Measurements from ENCODE around the gene DNMBP.
"Not testable (repeated sequence)": the region's sequence is repeated elsewhere in the genome, so short reads cannot be mapped to it uniquely, and the experiment has no call there.

The DNMBP gene

DNA sequence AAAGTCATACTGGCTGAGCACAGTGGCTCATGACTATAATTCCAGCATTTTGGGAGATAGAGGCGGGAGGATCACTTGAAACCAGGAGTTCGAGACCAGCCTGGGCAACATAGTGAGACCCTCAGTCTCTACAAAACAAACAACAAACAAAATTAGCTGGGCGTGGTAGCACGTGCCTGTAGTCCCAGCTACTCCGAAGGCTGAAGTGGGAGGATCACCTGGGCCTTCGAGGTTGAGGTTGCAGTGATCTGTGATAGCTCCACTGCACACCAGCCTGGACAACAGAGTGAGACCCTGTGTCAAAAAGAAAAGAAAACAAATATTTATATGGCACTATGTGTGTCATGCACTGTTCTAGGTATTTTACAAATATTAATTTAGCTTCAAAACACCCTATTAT, 94.3 kb downstream of the DNMBP start:
- no peak for DNase-seq

DNA sequence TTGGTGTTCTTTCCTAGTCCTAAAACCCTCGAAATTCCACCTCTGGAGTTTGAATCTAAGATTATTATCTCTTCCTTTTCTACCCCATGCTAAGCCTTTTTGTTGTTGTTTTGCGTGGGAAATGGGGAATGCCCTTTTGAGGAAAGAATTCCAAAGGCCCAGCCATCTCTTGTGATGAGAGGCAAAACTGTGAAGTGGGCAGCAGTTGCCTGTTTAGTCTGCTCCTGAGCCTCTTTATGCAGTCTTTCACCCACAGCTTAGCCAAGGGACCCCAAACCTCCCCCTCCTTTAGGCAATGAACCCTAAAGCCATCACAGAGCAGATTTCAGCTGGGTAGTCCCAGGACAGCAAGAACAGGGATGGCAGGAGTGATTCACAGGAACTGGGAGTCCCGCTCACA, 95.5 kb downstream of the DNMBP start:
- no peak for DNase-seq

DNA sequence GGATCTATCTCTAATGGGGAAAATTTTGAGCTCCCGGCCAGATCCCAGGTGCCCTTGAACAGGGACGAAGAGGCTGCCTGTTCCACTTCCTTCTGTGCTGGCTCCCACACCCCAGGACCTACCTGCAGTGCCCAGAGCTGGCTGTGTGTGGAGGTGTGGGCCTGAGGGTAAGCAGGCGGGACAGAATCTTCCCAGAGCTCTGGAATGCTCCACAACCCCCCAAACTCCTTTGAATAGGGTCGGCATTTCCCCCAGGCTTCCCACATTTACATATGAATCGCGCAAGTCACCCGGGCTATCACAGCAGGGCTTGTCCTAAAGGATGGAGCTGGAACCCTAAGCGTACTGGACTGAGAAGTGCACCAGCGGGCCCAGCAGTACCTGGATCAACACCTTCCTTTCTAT, 95.9 kb downstream of the DNMBP start:
- no peak for DNase-seq

DNA sequence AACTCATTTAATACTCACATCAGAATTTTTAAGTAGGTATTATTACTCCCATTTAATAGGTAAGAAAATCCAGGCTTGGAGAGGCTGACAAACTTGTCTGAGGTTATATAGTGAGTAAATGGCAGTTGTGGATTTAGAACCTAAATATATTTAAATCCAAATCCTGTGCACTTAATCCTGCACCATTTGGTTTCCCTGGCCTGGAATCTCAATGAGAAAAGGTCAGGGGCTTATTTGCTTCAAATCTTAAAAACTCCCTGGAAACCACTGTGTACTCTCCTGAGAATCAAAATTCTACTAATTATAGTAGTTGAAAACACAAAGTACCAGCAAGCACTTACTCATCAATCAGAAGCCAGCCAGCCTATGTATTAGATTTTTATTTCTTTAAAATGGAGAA, 97.7 kb downstream of the DNMBP start:
- no peak for DNase-seq

DNA sequence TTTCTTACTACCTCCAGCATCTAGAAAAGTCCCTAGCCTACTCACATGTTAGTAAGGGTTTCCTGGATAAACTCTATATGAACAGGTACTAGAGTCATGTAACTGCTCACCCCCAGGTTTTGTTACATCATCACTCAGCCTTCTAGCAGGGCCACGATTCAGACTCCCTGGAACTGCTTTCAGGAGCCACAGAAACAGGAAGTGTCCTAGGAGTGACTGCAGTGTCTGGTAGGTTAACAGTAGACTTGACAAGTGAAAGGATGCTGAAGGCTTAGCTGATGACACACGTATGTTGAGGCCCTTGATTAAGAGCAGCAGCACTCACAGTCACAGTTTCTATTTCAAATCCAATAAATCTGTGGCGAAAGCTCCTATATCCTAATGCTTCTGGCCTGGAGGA, 101.2 kb downstream of the DNMBP start:
- no peak for DNase-seq

DNA sequence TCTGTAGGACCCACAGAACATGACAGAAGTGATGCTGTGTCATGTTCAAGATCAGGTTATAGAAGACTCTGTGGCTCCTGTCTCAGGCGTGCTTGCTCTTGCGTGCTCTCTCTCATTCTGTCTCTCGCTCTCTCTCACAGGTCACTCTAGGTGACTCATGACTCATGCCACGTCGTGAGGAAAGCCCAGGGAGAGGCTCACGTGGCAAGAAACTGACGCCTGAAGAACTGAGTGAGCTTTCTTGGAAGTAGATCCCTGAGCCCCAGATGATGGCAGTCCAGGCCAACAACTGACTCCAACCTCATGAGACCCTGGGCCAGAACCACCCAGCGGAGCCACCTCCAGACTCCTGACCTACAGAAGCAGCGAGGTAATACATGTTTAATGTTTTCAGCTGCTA, 103.3 kb downstream of the DNMBP start:
- no peak for DNase-seq

DNA sequence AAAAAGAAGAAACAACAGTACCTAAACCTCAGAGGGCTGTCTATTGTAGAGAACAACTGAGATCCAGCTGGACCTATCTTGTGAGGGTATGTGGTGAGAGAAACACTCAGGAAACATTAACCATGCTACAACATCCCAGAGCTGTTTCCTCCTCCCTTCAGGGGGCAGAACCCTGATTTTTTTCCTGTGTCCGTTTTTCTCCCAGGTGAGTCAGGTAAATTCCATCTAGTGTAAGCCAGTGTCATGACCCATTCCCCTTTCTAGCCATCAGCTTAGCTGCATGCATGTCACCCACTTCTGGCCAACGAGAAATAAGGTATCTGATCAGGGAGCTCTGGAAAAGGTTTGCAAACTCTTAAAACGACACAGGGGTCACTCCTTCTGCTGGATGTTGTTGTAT, 103.8 kb downstream of the DNMBP start:
- no peak for DNase-seq

DNA sequence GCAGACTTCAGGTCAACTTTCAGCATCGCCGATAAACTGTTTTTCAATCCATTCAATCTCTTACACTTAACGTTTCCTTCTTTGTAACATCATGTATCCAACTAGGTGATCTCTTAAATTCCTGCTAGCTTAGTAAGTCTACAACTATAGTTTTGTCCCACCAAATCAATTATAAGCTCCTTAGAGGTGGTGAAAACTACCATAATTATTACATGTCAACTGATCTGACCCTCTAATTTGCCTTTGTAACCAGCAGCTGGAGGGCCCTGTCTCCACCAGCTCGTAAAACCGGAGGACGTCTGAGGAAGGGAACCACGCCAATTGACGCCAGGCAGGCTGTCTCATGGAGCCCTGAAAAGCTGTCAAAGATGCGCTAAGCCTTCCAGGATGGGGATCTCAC, 113.9 kb downstream of the DNMBP start:
- DNase-seq: no peak

DNA sequence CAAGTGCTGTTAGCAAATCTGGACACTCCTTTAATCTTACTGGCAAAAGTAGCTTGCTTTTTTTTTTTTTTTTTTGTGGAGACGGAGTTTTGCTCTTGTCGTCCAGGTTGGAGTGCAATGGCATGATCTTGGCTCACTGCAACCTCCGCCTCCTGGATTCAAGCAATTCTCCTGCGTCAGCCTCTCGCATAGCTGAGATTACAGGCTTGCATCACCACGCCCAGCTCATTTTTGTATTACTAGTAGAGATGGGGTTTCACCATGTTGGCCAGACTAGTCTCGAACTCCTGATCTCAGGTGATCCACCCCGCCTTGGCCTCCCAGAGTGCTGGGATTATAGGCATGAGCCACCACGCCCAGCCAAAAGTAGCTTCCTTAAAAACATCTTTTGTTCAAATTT, 114.7 kb downstream of the DNMBP start:
- DNase-seq: not testable (repeated sequence)

DNA sequence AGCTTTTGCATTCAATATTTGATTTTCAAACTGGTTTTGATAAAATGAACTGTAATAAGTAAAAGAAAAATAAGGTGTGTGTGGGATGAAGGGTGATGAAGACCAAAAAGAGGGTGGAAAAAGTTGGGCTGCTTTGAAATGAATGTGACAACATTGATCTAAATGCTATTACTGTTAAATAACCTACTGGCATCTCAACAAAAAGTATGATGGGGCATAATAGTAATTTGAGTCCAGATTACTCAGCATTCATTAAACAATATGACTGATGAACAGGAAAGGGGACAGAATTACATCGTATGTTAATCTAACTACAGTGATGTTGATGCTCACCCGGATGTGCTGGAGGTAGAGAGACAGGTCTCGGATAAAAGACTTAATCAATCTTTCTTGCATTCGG, 115.1 kb downstream of the DNMBP start:
- no peak for DNase-seq

DNA sequence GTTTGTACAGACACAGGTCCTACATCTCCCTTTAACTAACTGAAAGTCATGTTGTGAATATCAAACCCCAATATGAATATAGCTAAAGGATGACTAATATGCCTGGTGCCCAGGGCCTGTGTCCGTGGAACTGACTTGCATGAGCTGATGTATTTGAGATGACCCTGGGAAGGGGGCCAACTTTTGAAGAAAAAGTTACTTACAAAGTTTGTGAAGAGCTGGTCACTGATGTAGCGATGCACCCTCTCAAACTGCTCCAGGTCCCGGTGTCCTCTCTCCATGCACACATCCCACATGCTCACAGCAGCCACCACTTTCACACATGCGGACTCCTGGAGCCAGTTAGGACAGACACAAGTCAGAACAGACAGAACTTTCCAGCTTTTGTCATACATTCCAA, 121.1 kb downstream of the DNMBP start:
- DNase-seq: no peak

DNA sequence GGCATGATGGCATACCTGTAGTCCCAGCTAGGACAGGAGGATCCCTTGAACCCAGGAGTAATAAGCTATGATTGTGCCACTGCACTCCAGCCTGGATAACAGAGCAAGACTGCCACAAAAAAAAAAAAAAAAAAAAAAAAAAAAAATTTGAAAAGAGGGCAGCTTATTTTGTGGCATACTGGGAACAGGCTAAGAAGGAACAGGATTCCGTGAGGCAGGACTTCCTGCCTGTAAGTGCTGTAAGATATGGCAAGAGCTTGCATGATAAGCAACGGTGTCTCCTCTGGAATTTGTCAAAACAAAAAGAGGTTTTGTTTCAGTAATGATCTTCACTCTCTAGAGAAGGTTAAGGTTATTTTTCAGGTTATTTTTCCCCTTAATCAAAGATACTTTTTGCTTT, 126.2 kb downstream of the DNMBP start:
- DNase-seq: no peak

DNA sequence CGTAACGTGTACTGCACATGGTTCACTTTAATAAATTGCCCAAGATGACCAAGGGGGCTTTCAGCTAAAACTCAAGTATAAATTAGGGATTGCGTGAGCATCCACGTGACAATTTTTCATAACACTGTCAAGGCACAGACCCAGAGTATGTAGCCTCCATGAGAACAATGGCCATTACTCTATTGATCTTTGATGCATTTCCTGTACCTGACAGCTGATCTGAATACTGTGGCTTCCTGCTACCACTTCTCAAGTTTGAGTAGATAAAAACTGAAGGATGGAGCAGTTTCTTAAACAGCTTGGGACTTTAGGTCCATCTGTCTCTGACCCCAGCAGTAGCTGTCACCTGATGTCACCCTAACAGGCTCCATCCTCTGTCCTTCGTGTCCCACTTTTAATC, 128.4 kb downstream of the DNMBP start:
- DNase-seq: no peak

DNA sequence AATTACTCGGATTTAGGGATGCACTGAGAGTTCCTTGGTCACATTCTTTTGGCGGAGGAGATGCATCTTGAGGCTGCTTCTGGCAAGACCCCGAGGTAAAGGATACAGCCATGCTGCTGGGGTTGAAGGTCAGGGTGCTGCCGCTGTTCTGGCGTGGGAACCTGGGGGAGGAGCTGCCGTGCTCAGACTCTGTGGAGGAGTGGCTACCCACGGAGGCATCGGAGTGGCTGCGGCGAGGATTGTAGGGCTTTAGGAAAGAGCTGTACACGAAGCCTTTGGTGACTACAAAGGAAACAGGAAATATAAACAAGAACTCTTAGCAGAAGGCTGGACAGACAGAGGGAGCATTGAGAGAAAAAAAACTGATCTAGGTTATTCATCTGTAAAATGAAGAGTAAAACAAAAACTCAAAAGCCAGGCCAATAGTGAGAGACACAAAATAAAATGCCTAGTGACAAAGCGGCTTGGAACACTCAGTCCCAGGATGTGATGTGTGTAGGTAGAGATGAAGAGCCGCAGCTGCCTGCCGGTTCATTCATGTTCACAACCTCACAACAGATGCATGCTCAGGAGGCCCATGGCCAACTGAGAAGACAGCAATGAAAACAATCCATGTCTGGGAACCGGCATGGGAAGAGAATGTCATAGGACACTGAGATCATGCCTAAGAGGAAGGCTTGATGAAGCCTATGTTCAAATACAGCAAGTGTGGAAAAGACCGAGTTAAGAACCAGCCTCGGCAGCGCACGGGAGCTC, 129.5 kb downstream of the DNMBP start:
- no peak for DNase-seq

DNA sequence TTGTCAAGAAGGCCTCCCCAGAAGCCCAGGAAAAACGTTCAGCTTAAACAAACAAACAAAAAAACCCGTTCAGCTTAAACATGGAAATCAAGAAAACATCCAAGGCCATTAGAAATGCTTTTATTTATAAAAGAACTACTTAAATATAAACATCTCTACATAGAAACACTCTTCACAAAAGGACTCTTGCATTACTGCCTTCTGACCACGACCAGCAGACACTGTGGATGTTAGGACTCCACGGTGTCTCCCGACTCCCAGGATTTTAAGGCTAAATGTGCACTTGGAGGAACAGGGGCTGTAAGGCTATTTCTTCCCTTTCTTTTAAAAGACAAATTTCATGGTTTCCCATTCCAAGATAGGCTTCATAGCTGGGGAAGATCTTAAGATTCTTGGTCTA, 134.3 kb downstream of the DNMBP start:
- DNase-seq: no peak

DNA sequence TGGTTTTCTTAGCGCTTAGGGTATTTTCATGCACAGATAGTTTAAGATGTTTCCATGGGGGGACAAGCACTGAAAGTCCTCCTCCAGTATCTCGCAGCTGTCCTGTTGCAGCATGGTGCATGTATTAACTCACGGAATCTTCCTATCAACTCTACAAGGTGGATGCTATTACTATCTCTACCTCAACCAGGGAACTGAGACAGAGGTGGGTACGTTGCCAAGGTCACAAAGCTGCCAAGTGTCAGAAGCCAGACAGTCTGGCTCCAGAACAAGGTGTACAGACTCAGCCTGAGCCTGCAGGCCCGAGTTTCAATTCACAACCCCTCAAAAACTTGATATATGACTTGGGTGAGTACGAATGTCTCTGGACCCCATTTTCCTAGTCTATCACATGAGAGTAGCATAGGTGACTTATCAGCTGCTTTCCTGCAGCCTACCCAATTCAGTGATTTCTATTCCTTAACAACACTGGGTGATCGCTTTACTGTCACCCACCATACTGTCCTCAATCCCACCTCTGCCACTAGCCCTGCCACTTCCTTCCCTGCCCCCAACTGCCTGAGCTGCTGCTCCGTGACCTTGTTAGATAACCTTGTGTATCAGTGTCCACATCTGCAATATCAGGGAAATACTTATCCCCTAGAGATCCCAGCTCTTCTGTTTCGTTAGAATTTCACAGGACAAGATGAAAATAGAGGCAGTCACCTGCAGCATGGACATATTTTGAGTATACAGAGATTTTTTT, 135.2 kb downstream of the DNMBP start:
- DNase-seq: no peak

DNA sequence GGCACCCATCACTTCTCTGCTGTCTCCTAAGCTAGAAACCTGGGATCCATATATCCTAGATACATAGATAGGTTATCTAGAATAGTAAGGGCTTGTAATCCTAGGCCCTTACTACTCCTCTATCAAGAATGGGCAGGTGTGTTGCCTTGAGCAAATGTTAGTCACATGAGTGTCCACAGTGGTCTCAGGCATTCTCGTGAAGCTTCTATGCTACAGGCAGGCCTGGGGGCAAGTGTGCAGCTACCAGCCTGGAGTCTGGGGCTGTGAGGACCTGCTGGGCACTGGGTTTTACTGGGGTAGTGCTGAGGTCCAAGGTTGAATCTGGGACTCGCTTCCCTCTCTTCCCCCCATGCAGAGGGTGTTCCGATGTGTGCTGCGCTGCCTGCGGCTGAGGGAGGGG, 135.9 kb downstream of the DNMBP start:
- DNase-seq: no peak

DNA sequence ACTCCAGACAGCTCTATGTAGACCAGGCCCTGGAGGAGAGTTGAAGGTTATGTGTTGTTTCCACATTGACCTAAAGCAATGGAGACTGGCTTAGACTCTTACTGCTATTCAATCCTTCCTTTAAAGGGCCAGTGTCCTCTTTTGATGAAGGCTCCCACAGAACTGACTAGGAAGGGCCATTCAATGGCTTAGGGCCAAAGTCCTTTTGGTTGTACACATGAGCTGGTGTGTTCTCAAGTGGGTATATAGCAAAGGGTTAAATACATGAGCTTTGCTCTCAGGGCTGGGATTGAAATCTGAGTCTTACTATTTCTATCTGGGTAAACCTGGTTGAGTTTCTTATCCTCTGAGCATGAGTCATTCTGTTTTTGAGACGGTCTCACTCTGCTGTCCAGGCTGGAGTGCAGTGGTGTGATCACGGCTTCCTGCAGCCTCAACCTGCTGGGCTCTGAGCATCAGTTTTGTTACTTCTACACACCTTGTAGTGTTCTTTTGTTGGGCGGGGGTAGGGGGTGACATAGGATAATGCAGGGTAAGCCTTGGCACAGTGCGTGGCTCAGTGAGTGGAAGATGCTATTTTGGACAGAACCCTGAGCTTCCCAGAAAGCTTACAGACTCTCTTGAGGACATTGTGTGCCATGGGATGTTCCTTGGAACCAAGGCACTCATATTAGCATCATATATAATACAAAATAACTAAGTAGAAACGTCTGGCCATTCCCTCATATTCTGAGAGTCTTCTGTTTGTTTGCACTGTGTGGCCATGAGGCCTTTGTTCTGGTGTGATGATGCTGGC, 137.2 kb downstream of the DNMBP start:
- DNase-seq: peak in 1 of 3 donors; percentile 7

DNA sequence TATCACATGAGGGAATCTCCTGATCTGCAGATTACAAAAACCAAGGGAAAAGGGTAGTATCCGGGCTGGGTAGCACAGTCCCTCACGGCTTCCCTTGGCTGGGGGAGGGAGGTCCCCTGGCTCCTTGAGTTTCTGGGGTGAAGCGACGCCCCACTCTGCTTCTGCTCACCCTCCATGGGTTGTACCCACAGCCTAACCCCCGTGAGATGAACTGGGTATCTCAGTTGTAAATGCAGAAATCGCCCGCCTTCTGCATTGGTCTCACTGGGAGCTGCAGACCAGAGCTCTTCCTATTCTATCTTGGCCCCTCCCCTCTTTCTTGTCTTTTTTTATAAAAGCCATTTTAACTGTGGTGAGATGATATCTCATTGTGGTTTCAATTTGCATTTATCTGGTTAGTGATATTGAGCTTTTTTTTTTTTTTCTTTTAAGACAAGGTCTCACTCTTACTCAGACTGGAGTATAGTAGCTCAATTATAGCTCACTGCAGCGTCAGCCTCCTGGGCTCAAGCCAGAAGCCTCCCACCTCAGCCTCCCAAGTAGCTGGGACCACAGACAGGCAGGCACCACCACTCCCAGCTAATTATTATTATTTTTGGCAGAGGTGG, 139.5 kb downstream of the DNMBP start:
- DNase-seq: no peak

DNA sequence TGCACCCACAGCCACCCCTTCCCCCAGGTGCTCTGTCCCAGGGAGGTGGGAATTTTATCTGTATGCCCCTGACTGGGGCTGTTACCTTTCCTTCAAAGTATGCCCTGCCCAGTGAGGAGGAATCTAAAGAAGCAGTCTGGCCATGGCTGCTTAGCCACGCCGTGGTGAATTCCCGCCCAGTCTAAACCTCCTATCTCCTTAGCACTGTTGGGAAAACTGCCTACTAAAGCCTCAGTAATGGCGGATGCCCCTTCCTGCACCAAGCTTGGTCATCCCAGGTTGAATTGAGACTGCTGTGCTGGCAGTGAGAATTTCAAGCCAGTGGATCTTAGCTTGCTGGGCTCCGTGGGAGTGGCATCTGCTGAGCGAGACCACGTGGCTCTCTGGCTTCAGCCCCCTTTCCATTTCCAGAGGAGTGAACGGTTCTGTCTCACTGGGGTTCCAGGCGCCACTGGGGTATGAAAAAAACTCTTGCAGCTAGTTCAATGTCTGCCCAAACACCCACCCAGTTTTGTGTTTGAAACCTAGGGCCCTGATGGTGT, 140.1 kb downstream of the DNMBP start:
- peak in 2 of 3 donors; percentile 10 to 19 for DNase-seq

DNA sequence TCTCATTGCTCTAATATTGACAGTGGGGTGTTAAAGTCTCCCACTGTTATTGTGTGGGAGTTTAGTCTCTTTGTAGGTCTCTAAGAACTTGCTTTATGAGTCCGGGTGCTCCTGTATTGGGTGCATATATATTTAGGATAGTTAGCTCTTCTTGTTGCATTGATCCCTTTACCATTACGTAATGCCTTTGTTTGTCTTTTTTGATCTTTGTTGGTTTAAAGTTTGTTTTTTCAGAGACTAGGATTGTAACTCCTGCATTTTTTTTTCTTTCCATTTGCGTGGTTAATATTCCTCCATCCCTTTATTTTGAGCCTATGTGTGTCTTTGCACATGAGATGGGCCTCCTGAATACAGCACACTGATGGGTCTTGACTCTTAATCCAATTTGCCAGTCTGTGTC, 142.5 kb downstream of the DNMBP start:
- DNase-seq: not testable (repeated sequence)

DNA sequence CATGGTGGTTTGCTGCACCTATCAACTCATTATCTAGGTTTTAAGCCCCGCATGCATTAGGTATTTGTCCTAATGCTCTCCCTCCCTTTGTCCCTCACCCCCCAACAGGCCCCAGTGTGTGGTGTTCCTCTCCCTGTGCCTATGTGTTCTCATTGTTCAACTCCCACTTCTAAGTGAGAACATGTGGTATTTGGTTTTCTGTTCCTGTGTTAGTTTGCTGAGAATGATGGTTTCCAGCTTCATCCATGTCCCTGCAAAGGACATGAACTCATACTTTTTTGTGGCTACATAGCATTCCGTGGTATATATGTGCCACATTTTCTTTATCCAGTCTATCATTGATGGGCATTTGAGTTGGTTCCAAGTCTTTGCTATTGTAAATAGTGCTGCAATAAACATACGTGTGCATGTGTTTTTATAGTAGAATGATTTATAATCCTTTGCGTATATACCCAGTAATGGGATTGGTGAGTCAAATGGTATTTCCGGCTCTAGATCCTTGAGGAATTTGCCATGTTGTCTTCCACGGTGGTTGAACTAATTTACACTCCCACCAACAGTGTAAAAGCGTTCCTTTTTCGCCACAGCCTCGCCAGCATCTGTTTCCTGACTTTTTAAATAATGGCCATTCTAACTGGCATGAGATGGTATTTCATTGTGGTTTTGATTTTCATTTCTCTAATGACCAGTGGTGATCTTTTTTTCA, 146.1 kb downstream of the DNMBP start:
- DNase-seq: not testable (repeated sequence)

Data from suppressor macrophage treated with lipopolysaccharide for 1 hour (primary cell).